Spleen (tissue), 11 donors: ENCODE measurements around the gene KLHL21. TPM values are rescaled to one million over a fixed set of nuclear protein-coding genes. Genes with fewer than 3 reads are reported as not detected.
"Not testable (repeated sequence)": the region's sequence is repeated elsewhere in the genome, so short reads cannot be mapped to it uniquely, and the experiment has no call there.

Experiments
- DNase-seq: peaks from one replicate; pipeline ENCODE4 v3.0.0-alpha.2; 2020
- H3K27ac ChIP-seq, 8 donors: fragments of 200-600 bp; sonication (generic) in 7 of 8; 1 replicate in 4 of 8; 2 replicates in 4 of 8; pipeline versions ENCODE4 v1.5.0 to v1.8.0; 2016 to 2021; ENCODE audit warnings: inconsistent platforms in 4 of 8, mild to moderate bottlenecking in 4 of 8, moderate library complexity in 1 of 8
- H3K27me3 ChIP-seq, 7 donors: fragments of 200-600 bp; sonication (generic) in 6 of 7; replicated peaks in 1 of 7; 1 replicate in 4 of 7; 2 replicates in 3 of 7; pipeline versions ENCODE4 v1.5.0 to v1.8.0; 2016 to 2021; ENCODE audit warnings: inconsistent platforms in 3 of 7, mild to moderate bottlenecking in 1 of 7
- H3K36me3 ChIP-seq, 6 donors: fragments of 200-600 bp; sonication (generic) in 5 of 6; 1 replicate in 4 of 6; 2 replicates in 2 of 6; pipeline versions ENCODE4 v1.5.0 to v1.8.0; 2016 to 2021; ENCODE audit warnings: inconsistent platforms in 2 of 6
- H3K4me1 ChIP-seq, 6 donors: fragments of 200-600 bp; sonication (generic) in 5 of 6; 1 replicate in 3 of 6; 2 replicates in 3 of 6; pipeline versions ENCODE4 v1.5.0 to v1.8.0; 2016 to 2021; ENCODE audit warnings: inconsistent platforms in 3 of 6
- H3K4me3 ChIP-seq, 8 donors: fragments of 200-600 bp; sonication (generic) in 7 of 8; 1 replicate in 4 of 8; 2 replicates in 4 of 8; pipeline versions ENCODE4 v1.5.0 to v1.8.0; 2016 to 2021; ENCODE audit warnings: inconsistent platforms in 4 of 8, mild to moderate bottlenecking in 4 of 8, moderate library complexity in 2 of 8
- H3K9me3 ChIP-seq, 8 donors: fragments of 200-600 bp; sonication (generic) in 7 of 8; 1 replicate in 4 of 8; 2 replicates in 4 of 8; pipeline versions ENCODE4 v1.5.0 to v1.8.0; 2016 to 2021; ENCODE audit warnings: inconsistent platforms in 4 of 8
- POLR2A ChIP-seq, 3 donors: fragments of 450-650 bp; IDR thresholded peaks; one replicate each; pipeline ENCODE4 v1.5.1; 2017; ENCODE audit warnings: antibody characterized with exemption in 3 of 3, mild to moderate bottlenecking in 1 of 3
- POLR2AphosphoS5 ChIP-seq, 3 donors: sonication (generic); formaldehyde crosslinking; IDR thresholded peaks; one replicate each; pipeline ENCODE4 v1.5.1; 2017; ENCODE audit warnings: antibody characterized with exemption in 3 of 3
- WGBS, 5 donors: extraction: QIAGEN DNeasy Blood & Tissue Kit in 3 of 5; methylation state at CpG; one replicate each; pipeline versions ENCODE4 v1.1.5 to v1.1.7; 2013 to 2018; 5-methylcytosine and 5-hydroxymethylcytosine counted together
- intact Hi-C: fragments of 100-400 bp; cut with DNase I; formaldehyde crosslinking; loops from one replicate; pipeline ENCODE4 v1.15.0; 2023; ENCODE audit warnings: low total_unique reads
- polyA plus RNA-seq, 3 donors: library from polyadenylated mRNA; stranded (reverse); fragments of 200-250 nt; gene quantifications; one replicate each; pipeline ENCODE4 v1.2.1, GENCODE V29; 2013
- total RNA-seq, 7 donors: library from RNA; depleted of rRNA in 3 of 7; stranded (reverse); fragments of >200 nt in 3 of 7; fragmentation: NEBNext Ultra II Directional in 4 of 7; extraction: Animal tissue kit (Norgen Biotek cat#: 25700) in 4 of 7; gene quantifications; one replicate each; pipeline versions ENCODE4 v1.1.0 to v1.2.1, GENCODE V29; 2016 to 2021
- TF ChIP-seq, protein P1 (sequence below), 11 experiments: fragments of 200-600 bp in 7 of 11; fragments of 450-650 bp in 4 of 11; sonication (generic) in 4 of 11; IDR thresholded peaks in 8 of 11; conservative IDR thresholded peaks in 3 of 11; 1 replicate in 7 of 11; 2 replicates in 4 of 11; pipeline versions ENCODE4 v1.4.0 to v1.8.0; 2016 to 2021; ENCODE audit warnings: antibody characterized with exemption in 11 of 11, inconsistent platforms in 4 of 11, mild to moderate bottlenecking in 1 of 11
- donor health status: healthy with polysubstance abuse.
- donor health status: DM: no; HTN: no; CAD: no; lungs with moderate emphysema.
- donor health status: DM: no; HTN: no; CAD: no.
- donor health status: Bipolar disorder and iron deficiency.
- donor health status: healthy.
- donor health status: DM: no; HTN: no; CAD: no.
- donor health status: DM: yes; HTN: yes; CAD: no.

KLHL21 gene
- total and polyA plus RNA-seq, 10 donors = 5.0 to 41.5 (median 22.4) TPM

GRCh38 chr1:6601049-6601922 is 1.4 kb downstream of the KLHL21 start:
- H3K4me3 ChIP-seq = peak overlapping the region; percentile 90 to 100 (median 99)
- no peaks in the 10 kb centered on the region for H3K9me3 ChIP-seq
- 0 to 1% (median 0%) methylated on average over 22 to 40 of the region's 40 CpGs for WGBS, 5 donors
- peaks cover 26 to 77% (median 64%) of the 10 kb centered on the region in 6 donors for H3K4me1 ChIP-seq
- peak; percentile 91 for DNase-seq
- no peak for TF ChIP-seq POLR2A (IDR thresholded peaks at IDR 0.05)
- peak; percentile 27 to 74 (median 72) for TF ChIP-seq POLR2AphosphoS5 (IDR thresholded peaks at IDR 0.05)
- H3K36me3 ChIP-seq = peaks cover 4 to 32% (median 26%) of the 10 kb centered on the region in 6 donors
- intact Hi-C loops = no loop called here
- H3K27ac ChIP-seq = peak overlapping the region; percentile 97 to 99 (median 99)
- H3K27me3 ChIP-seq = no peaks in the 10 kb centered on the region

DNA sequence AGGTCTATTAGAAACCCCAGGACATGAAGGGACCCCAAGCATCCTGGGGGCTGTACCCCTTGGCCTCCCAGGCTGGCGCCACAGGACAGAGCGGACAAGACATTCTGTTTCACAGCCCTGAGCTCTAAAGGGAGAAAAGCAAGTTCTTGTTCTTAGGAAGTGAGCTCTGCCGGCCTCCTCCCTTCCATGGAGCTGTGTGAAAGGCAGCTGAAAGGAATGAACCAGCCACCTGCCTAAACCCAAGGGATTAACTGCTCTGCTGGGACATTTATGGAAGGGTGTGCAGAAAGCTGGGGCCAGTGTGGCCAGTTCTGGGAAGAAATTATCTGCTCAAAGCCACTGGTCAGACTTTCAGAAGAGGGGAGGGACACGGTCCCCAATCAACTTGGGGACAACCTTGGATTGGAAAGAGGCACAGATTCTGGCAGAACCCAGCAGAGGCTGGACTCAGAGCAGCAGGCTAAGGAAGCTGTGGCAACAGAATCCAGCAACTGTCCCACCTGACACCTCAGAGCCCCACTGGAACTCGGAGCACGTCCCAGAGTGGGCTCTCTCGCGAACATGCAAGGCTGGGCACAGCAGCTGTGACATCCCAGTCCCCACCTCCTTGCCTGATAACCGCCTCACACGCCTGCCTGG is 2.1 kb downstream of the KLHL21 start:
- TF ChIP-seq POLR2A (IDR thresholded peaks at IDR 0.05) (no peak), POLR2AphosphoS5 (IDR thresholded peaks at IDR 0.05) (peak in 1 of 3 donors; percentile 47)
- Histone ChIP-seq H3K4me3 (peak overlapping the region; percentile 90 to 100 (median 99)), H3K27ac (peak overlapping the region; percentile 51 to 99 (median 98)), H3K9me3 (no peaks in the 10 kb centered on the region), H3K27me3 (no peaks in the 10 kb centered on the region), H3K36me3 (peaks cover 4 to 40% (median 34%) of the 10 kb centered on the region in 6 donors), H3K4me1 (peaks cover 26 to 85% (median 68%) of the 10 kb centered on the region in 6 donors)
- intact Hi-C loops = no loop called here
- WGBS, 5 donors = 13 to 16% (median 14%) methylated on average over 10 of the region's 10 CpGs
- DNase-seq = no peak

DNA sequence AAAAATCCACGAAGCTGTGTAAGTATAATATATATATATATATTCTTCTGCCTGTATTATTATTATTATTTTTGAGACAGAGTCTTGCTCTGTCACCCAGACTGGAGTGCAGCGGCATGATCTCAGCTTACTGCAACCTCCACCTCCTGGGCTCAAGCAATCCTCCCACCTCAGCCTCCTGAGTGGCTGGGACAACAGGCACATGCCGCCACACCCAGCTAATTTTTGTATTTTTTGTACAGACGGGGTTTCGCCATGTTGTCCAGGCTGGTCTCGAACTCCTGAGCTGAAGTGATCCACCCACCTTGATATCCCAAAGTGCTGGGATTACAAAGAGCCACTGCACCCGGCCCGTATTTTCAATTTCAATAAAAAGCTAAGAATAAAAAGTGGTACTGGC is 2.7 kb downstream of the KLHL21 start:
- peak overlapping the region; percentile 51 to 99 (median 98) for H3K27ac ChIP-seq
- H3K9me3 ChIP-seq, DNase-seq, intact Hi-C loops, H3K27me3 ChIP-seq: not testable (repeated sequence)
- H3K36me3 ChIP-seq = peaks cover 4 to 45% (median 39%) of the 10 kb centered on the region in 6 donors
- WGBS, 5 donors = 28 to 45% (median 40%) methylated on average over 8 of the region's 8 CpGs
- H3K4me1 ChIP-seq = peaks cover 26 to 90% (median 70%) of the 10 kb centered on the region in 6 donors
- peak overlapping the region; percentile 90 to 100 (median 99) for H3K4me3 ChIP-seq

- DNase-seq = peak; percentile 87
- Histone ChIP-seq H3K4me3 (peak overlapping the region; percentile 90 to 100 (median 99)), H3K4me1 (peaks cover 26 to 91% (median 67%) of the 10 kb centered on the region in 6 donors), H3K27me3 (no peaks in the 10 kb centered on the region), H3K36me3 (peaks cover 4 to 52% (median 45%) of the 10 kb centered on the region in 6 donors), H3K9me3 (no peaks in the 10 kb centered on the region), H3K27ac (peak overlapping the region; percentile 51 to 99 (median 98))
- no peak for TF ChIP-seq POLR2A (IDR thresholded peaks at IDR 0.05)
- TF ChIP-seq POLR2AphosphoS5 (IDR thresholded peaks at IDR 0.05) = peak in 2 of 3 donors; percentile 22 to 76
- intact Hi-C loops = no loop called here
- 59 to 66% (median 63%) methylated on average over 16 to 31 of the region's 31 CpGs for WGBS, 5 donors
These were observed 3.3 kb downstream of the KLHL21 start for GRCh38 chr1:6599141-6599975.

GRCh38 chr1:6597777-6598131 is 4.9 kb downstream of the KLHL21 start:
- H3K9me3 ChIP-seq = no peaks in the 10 kb centered on the region
- H3K4me3 ChIP-seq = peak overlapping the region in 1 of 8 donors; percentile 100
- peaks cover 20 to 93% (median 64%) of the 10 kb centered on the region in 6 donors for H3K4me1 ChIP-seq
- peak overlapping the region in 1 of 8 donors; percentile 99 for H3K27ac ChIP-seq
- H3K27me3 ChIP-seq = no peaks in the 10 kb centered on the region
- 89 to 94% (median 91%) methylated on average over 4 to 6 of the region's 6 CpGs for WGBS, 5 donors
- peaks cover 4 to 68% (median 61%) of the 10 kb centered on the region in 6 donors for H3K36me3 ChIP-seq
- TF ChIP-seq POLR2A (IDR thresholded peaks at IDR 0.05) = no peak
- TF ChIP-seq, protein P1, sequence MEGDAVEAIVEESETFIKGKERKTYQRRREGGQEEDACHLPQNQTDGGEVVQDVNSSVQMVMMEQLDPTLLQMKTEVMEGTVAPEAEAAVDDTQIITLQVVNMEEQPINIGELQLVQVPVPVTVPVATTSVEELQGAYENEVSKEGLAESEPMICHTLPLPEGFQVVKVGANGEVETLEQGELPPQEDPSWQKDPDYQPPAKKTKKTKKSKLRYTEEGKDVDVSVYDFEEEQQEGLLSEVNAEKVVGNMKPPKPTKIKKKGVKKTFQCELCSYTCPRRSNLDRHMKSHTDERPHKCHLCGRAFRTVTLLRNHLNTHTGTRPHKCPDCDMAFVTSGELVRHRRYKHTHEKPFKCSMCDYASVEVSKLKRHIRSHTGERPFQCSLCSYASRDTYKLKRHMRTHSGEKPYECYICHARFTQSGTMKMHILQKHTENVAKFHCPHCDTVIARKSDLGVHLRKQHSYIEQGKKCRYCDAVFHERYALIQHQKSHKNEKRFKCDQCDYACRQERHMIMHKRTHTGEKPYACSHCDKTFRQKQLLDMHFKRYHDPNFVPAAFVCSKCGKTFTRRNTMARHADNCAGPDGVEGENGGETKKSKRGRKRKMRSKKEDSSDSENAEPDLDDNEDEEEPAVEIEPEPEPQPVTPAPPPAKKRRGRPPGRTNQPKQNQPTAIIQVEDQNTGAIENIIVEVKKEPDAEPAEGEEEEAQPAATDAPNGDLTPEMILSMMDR (IDR thresholded peaks at IDR 0.05 in 8 of 11, conservative IDR thresholded peaks at IDR 0.05 in 3 of 11) = no peak
- TF ChIP-seq POLR2AphosphoS5 (IDR thresholded peaks at IDR 0.05) = no peak
- DNase-seq = no peak
- intact Hi-C loops = no loop called here
